Embryonic facial prominence (tissue), 1 donor: ENCODE data around the gene CDC42EP5.

Source experiments
- DNase-seq: peaks from one replicate; pipeline ENCODE4 v3.0.0-alpha.2; 2016; ENCODE audit errors: extremely low spot score

CDC42EP5 gene

GRCh38 chr19:54428323-54429175 is 44.5 kb downstream of the CDC42EP5 start:
- DNase-seq, result no peak

- DNase-seq, result no peak
Observed at GRCh38 chr19:54427586-54427985, 45.5 kb downstream of the CDC42EP5 start.

- DNase-seq, result no peak
Observed at GRCh38 chr19:54426291-54426931, 46.7 kb downstream of the CDC42EP5 start.

- no peak for DNase-seq
Observed at GRCh38 chr19:54425382-54425723, 47.7 kb downstream of the CDC42EP5 start.

GRCh38 chr19:54424660-54425381 is 48.3 kb downstream of the CDC42EP5 start:
- no peak for DNase-seq

GRCh38 chr19:54424201-54424600 is 48.9 kb downstream of the CDC42EP5 start:
- no peak for DNase-seq

GRCh38 chr19:54422136-54422535 is 51.0 kb downstream of the CDC42EP5 start:
- DNase-seq, result no peak

- DNase-seq, result no peak
Observed at GRCh38 chr19:54421521-54421920, 51.6 kb downstream of the CDC42EP5 start.

GRCh38 chr19:54421169-54421516 is 52.0 kb downstream of the CDC42EP5 start:
- no peak for DNase-seq

- DNase-seq, result peak; percentile 35
Observed at GRCh38 chr19:54420383-54421168, 52.5 kb downstream of the CDC42EP5 start.

GRCh38 chr19:54420068-54420382 is 53.1 kb downstream of the CDC42EP5 start:
- no peak for DNase-seq

GRCh38 chr19:54418930-54419800 is 53.9 kb downstream of the CDC42EP5 start:
- DNase-seq, result no peak

GRCh38 chr19:54418030-54418929 is 54.8 kb downstream of the CDC42EP5 start:
- DNase-seq, result no peak

GRCh38 chr19:54416695-54417491 is 56.2 kb downstream of the CDC42EP5 start:
- no peak for DNase-seq

- no peak for DNase-seq
Observed at GRCh38 chr19:54415901-54416673, 57.0 kb downstream of the CDC42EP5 start.

- DNase-seq, result no peak
Observed at GRCh38 chr19:54415208-54415900, 57.7 kb downstream of the CDC42EP5 start, which contains the start of gene TTYH1. TTYH1 (plus strand) TSS chr19:54415464; CDS start chr19:54415553, 89 bp downstream.
